Heart left ventricle (tissue), 16 donors: ENCODE measurements around the gene RAB11A. TPM values are rescaled to one million over a fixed set of nuclear protein-coding genes. Genes with fewer than 3 reads are reported as not detected.

ENCODE experiments used
- ATAC-seq, 4 donors: fragments of 200-7000 bp; cut with Tn5 transposase; one replicate each; pipeline ENCODE4 v1.9.1; 2020 to 2022; ENCODE audit warnings: moderate library complexity in 4 of 4, mild to moderate bottlenecking in 3 of 4, moderate number of reproducible peaks in 1 of 4
- DNase-seq, 5 donors: peaks; one replicate each; pipeline ENCODE4 v3.0.0-alpha.2; 2020
- H3K27ac ChIP-seq, 12 donors: fragments of 200-600 bp; sonication (generic) in 4 of 12; one replicate each; pipeline versions ENCODE4 v1.5.0 to v1.8.0; 2016 to 2022; ENCODE audit warnings: mild to moderate bottlenecking in 2 of 12
- H3K27me3 ChIP-seq, 9 donors: fragments of 200-600 bp; sonication (generic) in 2 of 9; one replicate each; pipeline versions ENCODE4 v1.5.1 to v1.8.0; 2016 to 2022; ENCODE audit warnings: mild to moderate bottlenecking in 3 of 9
- H3K36me3 ChIP-seq, 9 donors: fragments of 200-600 bp; sonication (generic) in 2 of 9; one replicate each; pipeline versions ENCODE4 v1.5.0 to v1.8.0; 2018 to 2022; ENCODE audit warnings: mild to moderate bottlenecking in 2 of 9
- H3K4me1 ChIP-seq, 12 donors: fragments of 200-600 bp; sonication (generic) in 4 of 12; one replicate each; pipeline versions ENCODE4 v1.5.0 to v1.8.0; 2016 to 2022; ENCODE audit warnings: mild to moderate bottlenecking in 3 of 12
- H3K4me3 ChIP-seq, 12 donors: fragments of 200-600 bp; sonication (generic) in 4 of 12; one replicate each; pipeline versions ENCODE4 v1.5.0 to v1.8.0; 2017 to 2022; ENCODE audit warnings: mild to moderate bottlenecking in 9 of 12, moderate library complexity in 4 of 12
- H3K9me3 ChIP-seq, 12 donors: fragments of 200-600 bp; sonication (generic) in 4 of 12; one replicate each; pipeline versions ENCODE4 v1.5.0 to v1.8.0; 2016 to 2022; ENCODE audit warnings: mild to moderate bottlenecking in 1 of 12
- POLR2A ChIP-seq, 2 donors: fragments of 450-650 bp; IDR thresholded peaks; one replicate each; pipeline ENCODE4 v1.6.1; 2017; ENCODE audit warnings: antibody characterized with exemption in 2 of 2, mild to moderate bottlenecking in 2 of 2, moderate library complexity in 2 of 2
- WGBS, 4 donors: extraction: QIAGEN DNeasy Blood & Tissue Kit in 2 of 4; methylation state at CpG; one replicate each; pipeline versions ENCODE4 v1.1.5 to v1.1.7; 2013 to 2018; 5-methylcytosine and 5-hydroxymethylcytosine counted together
- intact Hi-C, 10 donors: fragments of 100-400 bp; cut with DNase I; formaldehyde crosslinking; loops; one replicate each; pipeline versions ENCODE4 v1.11.1 to v1.14.2; 2022
- polyA plus RNA-seq, 2 donors: library from polyadenylated mRNA; stranded (reverse); fragments of 200-250 nt; gene quantifications; one replicate each; pipeline ENCODE4 v1.2.3, GENCODE V29; 2013
- total RNA-seq, 9 donors: library from RNA; depleted of rRNA in 2 of 9; stranded (reverse); fragments of >200 nt in 2 of 9; fragmentation: NEBNext Ultra II Directional in 3 of 9; extraction: Animal tissue kit (Norgen Biotek cat#: 25700) in 3 of 9; gene quantifications; one replicate each; pipeline versions ENCODE4 v1.1.0 to v1.2.4, GENCODE V29; 2016 to 2023
- TF ChIP-seq, protein P1 (sequence below), 12 donors: fragments of 200-600 bp; sonication (generic) in 4 of 12; IDR thresholded peaks; one replicate each; pipeline versions ENCODE4 v1.5.0 to v1.8.0; 2018 to 2022; ENCODE audit warnings: antibody characterized with exemption in 12 of 12, mild to moderate bottlenecking in 5 of 12
- donor health status: ischemic (EF 13 %, LVEDD 7.1; RV severe dilation, severe dysfunction).
- donor health status: healthy with polysubstance abuse.
- donor health status: DM: no; HTN: yes; CAD: no.
- donor health status: DM: no; HTN: no; CAD: no.
- donor health status: ischemic (EF 25% LVEDD 6.9; RV normal size, moderate dysfunction).
- donor health status: ischemic (EF 25% LVEDD 5.7; RV mildly dilated, moderate dysfunction).
- donor health status: healthy.
- donor health status: DM: yes; HTN: yes; CAD: no.
- donor health status: ischemic (EF 35%, LVEDD 5.7; RV mildly dilated, moderate dysfunction).
- donor health status: nonischemic (EF 11% LVEDD 7.7; RV severe dilation, severe dysfunction).
- donor health status: DM: yes; HTN: yes; CAD: no.
- donor health status: PGD.
- donor health status: ischemic (EF 29% LVEDD 5.4; RV normal size, mild dysfunction).
- donor health status: nonischemic (EF 23%, LVEDD 6.1; RV moderate dilation, normal function).

The RAB11A gene
- total and polyA plus RNA-seq, 11 donors: 50.3 to 307 (median 162) TPM

DNA sequence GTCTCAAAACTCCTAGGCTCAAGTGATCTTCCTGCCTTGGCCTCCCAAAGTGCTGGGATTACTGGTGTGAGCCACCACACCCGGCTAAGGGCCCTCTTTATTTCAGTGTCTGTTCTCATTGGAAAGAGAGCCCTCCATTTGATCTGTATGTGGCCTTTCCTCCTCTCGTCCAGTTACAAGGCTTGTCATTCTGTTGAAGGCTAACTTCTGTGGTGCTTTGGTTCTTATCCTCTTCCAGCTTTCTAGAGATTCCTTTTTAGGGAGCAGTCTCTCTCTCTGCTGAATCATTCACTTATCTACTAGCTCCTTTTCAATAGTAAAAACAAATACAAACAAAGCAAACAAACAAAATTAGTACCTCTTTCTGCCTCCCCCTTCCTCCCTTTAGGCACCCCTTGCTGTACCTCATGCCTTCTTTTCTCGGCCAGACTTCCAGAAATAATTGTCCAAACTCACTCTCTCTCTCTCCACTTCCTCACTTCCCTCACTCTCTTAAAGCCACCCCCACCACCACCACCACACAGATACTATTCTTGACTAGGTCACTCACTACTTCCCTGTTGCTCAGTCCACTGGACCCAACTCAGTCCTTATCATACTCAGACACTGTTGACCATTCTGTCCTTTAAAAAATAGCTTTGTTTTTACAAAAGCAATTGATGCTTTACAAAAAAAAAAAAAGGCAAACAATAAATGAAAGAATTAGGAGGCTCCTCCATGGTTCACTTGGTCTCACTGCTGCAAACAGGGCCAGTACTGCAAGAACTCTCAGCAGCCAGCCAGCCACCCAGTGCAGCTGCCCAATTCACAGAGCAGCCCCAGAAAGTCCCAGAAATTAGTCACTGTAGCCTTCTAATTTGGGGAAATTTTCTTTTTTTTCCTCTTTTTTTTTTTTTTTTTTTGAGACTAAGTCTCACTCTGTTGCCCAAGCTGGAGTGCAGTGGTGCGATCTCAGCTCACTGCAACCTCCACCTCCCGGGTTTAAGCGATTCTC, 31.7 kb upstream of the RAB11A start:
- peak in 1 of 4 donors; percentile 46 for ATAC-seq
- intact Hi-C loops: no loop called here
- DNase-seq: peak in 2 of 5 donors; percentile 19 to 23
- TF ChIP-seq, protein P1, sequence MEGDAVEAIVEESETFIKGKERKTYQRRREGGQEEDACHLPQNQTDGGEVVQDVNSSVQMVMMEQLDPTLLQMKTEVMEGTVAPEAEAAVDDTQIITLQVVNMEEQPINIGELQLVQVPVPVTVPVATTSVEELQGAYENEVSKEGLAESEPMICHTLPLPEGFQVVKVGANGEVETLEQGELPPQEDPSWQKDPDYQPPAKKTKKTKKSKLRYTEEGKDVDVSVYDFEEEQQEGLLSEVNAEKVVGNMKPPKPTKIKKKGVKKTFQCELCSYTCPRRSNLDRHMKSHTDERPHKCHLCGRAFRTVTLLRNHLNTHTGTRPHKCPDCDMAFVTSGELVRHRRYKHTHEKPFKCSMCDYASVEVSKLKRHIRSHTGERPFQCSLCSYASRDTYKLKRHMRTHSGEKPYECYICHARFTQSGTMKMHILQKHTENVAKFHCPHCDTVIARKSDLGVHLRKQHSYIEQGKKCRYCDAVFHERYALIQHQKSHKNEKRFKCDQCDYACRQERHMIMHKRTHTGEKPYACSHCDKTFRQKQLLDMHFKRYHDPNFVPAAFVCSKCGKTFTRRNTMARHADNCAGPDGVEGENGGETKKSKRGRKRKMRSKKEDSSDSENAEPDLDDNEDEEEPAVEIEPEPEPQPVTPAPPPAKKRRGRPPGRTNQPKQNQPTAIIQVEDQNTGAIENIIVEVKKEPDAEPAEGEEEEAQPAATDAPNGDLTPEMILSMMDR (IDR thresholded peaks at IDR 0.05): no peak
- no peak for TF ChIP-seq POLR2A (IDR thresholded peaks at IDR 0.05)
- H3K4me3 ChIP-seq: no peak overlapping the region
- H3K4me1 ChIP-seq: peaks cover 8 to 77% (median 20%) of the 10 kb centered on the region in 12 donors
- no peaks in the 10 kb centered on the region for H3K36me3 ChIP-seq
- H3K9me3 ChIP-seq: no peaks in the 10 kb centered on the region
- H3K27ac ChIP-seq: peak overlapping the region in 1 of 12 donors; percentile 77
- no peaks in the 10 kb centered on the region for H3K27me3 ChIP-seq
- WGBS, 4 donors: 76 to 82% (median 80%) methylated on average over 6 of the region's 6 CpGs

DNA sequence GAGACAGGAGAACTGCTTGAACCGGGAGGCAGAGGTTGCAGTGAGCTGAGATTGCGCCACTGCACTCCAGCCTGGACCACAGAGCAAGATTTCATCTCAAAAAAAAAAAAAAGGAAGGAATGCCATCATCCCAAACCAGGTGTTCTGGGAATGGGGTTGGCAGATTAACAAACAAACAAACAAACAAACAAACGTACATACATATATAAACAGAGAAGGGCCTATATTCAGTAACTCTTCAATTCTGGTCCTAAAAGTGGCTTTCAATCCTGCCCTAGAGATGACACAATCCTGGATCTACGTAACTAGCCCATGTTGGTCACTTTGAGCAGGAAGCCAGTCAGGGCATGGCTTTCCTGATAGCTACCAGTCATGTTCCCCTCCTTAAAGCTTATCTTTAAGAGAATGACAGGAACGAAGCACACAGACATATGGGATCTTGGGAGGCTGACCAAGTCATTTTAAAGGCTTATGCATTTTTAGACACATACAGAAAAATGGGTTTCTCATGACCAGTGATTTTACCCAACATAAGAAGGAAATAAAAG, 29.9 kb upstream of the RAB11A start:
- Histone ChIP-seq H3K9me3 (no peaks in the 10 kb centered on the region), H3K36me3 (no peaks in the 10 kb centered on the region), H3K4me1 (peaks cover 0 to 59% (median 2%) of the 10 kb centered on the region in 12 donors), H3K4me3 (no peak overlapping the region), H3K27ac (no peak overlapping the region), H3K27me3 (no peaks in the 10 kb centered on the region)
- intact Hi-C loops: no loop called here
- no peak for TF ChIP-seq POLR2A (IDR thresholded peaks at IDR 0.05)
- TF ChIP-seq, protein P1 (IDR thresholded peaks at IDR 0.05): no peak
- WGBS, 4 donors: 77 to 88% (median 82%) methylated on average over 5 of the region's 5 CpGs
- ATAC-seq (no peak), DNase-seq (no peak)

- WGBS, 4 donors: 85 to 87% (median 86%) methylated on average over 4 of the region's 4 CpGs
Observed at GRCh38 chr15:65839985-65840384, 29.3 kb upstream of the RAB11A start.

More at GRCh38 chr15:65839985-65840384, 29.3 kb upstream of the RAB11A start:
- Histone ChIP-seq H3K36me3 (no peaks in the 10 kb centered on the region), H3K4me3 (no peak overlapping the region), H3K4me1 (peaks cover 0 to 57% (median 0%) of the 10 kb centered on the region in 12 donors), H3K9me3 (no peaks in the 10 kb centered on the region), H3K27me3 (no peaks in the 10 kb centered on the region), H3K27ac (no peak overlapping the region)
- ATAC-seq (no peak), DNase-seq (no peak)
- intact Hi-C loops: no loop called here
- no peak for TF ChIP-seq POLR2A (IDR thresholded peaks at IDR 0.05)
- TF ChIP-seq, protein P1 (IDR thresholded peaks at IDR 0.05): no peak
